ENCODE results near the gene STRADB. TPM values are rescaled to one million over a fixed set of nuclear protein-coding genes. Genes with fewer than 3 reads are reported as not detected.

The STRADB gene
- total RNA-seq, 1 donor from 2014 or later = 42.2 TPM

DNA sequence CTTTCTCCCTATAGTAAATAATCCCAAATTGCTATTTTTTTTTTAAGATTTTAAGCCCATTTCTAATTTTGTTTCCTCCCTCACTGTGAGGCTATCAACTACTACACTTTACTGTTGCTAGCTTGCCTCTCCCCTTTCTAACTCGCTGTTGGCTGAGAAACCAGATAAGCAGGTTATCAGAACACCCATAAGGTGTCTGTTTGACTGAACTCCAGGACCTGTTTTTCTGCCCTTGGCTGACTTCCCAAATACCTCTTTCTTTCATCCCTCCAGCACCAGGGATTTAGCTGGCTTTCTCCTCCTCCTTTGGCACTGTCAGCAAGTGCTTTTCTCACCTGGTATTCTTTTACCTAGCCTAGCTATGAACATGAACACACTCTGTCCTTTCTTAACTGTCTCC is 11.4 kb upstream of the STRADB start:
- H3K27me3 Mint-ChIP-seq (ENCODE audit: low read depth) = no peaks in the 10 kb centered on the region
- no peak overlapping the region for H3K27ac Mint-ChIP-seq (ENCODE audit: unreplicated experiment)
- H3K4me1 Mint-ChIP-seq = no peaks in the 10 kb centered on the region
- TF ChIP-seq, protein P1, sequence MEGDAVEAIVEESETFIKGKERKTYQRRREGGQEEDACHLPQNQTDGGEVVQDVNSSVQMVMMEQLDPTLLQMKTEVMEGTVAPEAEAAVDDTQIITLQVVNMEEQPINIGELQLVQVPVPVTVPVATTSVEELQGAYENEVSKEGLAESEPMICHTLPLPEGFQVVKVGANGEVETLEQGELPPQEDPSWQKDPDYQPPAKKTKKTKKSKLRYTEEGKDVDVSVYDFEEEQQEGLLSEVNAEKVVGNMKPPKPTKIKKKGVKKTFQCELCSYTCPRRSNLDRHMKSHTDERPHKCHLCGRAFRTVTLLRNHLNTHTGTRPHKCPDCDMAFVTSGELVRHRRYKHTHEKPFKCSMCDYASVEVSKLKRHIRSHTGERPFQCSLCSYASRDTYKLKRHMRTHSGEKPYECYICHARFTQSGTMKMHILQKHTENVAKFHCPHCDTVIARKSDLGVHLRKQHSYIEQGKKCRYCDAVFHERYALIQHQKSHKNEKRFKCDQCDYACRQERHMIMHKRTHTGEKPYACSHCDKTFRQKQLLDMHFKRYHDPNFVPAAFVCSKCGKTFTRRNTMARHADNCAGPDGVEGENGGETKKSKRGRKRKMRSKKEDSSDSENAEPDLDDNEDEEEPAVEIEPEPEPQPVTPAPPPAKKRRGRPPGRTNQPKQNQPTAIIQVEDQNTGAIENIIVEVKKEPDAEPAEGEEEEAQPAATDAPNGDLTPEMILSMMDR (conservative IDR thresholded peaks at IDR 0.05) = no peak
- H3K36me3 Mint-ChIP-seq (ENCODE audit: low read depth) = no peaks in the 10 kb centered on the region
- no peaks in the 10 kb centered on the region for H3K9me3 Mint-ChIP-seq
- H3K4me3 Mint-ChIP-seq = no peak overlapping the region
- no peak for DNase-seq (ENCODE audit: low read depth, low spot score)

DNA sequence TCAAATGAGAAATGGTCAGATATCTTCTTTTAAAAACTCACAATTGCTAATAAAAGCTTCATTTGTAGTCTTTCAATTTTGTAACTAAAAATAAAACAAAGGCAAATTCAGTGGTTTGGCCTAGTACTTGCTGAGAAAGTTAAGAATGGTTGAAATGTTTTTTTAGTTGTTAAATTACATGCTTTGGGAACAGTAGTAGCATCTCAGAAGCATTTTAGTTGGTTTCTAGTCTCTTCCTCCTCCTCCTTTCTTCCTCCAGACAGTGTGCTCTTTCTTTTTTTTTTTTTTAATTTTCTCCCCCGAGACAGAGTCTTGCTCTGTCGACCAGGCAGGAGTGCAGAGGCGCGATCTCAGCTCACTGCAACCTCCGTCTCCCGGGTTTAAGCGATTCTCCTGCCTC is 10.1 kb upstream of the STRADB start:
- Mint-ChIP-seq H3K27ac (ENCODE audit: unreplicated experiment) (no peak overlapping the region), H3K4me3 (no peak overlapping the region), H3K4me1 (no peaks in the 10 kb centered on the region), H3K9me3 (no peaks in the 10 kb centered on the region), H3K27me3 (ENCODE audit: low read depth) (no peaks in the 10 kb centered on the region), H3K36me3 (ENCODE audit: low read depth) (no peaks in the 10 kb centered on the region)
- DNase-seq (ENCODE audit: low read depth, low spot score) = no peak
- TF ChIP-seq, protein P1 (conservative IDR thresholded peaks at IDR 0.05) = no peak

GRCh38 chr2:201444746-201445465 is 6.6 kb upstream of the STRADB start:
- Mint-ChIP-seq H3K4me1 (peaks cover 3% of the 10 kb centered on the region), H3K9me3 (no peaks in the 10 kb centered on the region), H3K27me3 (ENCODE audit: low read depth) (no peaks in the 10 kb centered on the region), H3K36me3 (ENCODE audit: low read depth) (no peaks in the 10 kb centered on the region), H3K27ac (ENCODE audit: unreplicated experiment) (no peak overlapping the region), H3K4me3 (no peak overlapping the region)
- TF ChIP-seq, protein P1 (conservative IDR thresholded peaks at IDR 0.05) = no peak
- no peak for DNase-seq (ENCODE audit: low read depth, low spot score)

- no peaks in the 10 kb centered on the region for H3K27me3 Mint-ChIP-seq (ENCODE audit: low read depth)
- no peaks in the 10 kb centered on the region for H3K9me3 Mint-ChIP-seq
- H3K4me3 Mint-ChIP-seq = peak overlapping the region; percentile 15
- peaks cover 15% of the 10 kb centered on the region for H3K4me1 Mint-ChIP-seq
- TF ChIP-seq, protein P1 (conservative IDR thresholded peaks at IDR 0.05) = no peak
- DNase-seq (ENCODE audit: low read depth, low spot score) = no peak
- H3K27ac Mint-ChIP-seq (ENCODE audit: unreplicated experiment) = no peak overlapping the region
- no peaks in the 10 kb centered on the region for H3K36me3 Mint-ChIP-seq (ENCODE audit: low read depth)
Observed at GRCh38 chr2:201447086-201447485, 4.5 kb upstream of the STRADB start.

DNA sequence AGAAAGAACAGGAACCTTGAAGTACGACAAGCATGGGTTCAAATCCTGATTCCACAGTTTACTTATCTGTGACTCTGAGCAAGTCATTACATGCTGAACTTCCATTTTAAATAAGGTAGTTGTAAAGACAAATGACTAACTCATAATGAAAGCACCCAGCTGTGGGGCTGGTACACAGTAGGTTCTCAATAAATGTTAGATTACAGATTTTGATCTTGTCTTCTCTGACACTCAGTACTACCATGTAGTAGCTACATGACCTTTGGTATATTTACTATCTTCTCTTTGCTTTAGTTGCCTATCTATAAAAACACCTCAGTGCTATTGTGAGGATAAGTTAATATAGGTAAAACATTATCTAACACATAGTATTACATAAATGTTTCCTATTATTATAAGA is 3.5 kb upstream of the STRADB start:
- TF ChIP-seq, protein P1 (conservative IDR thresholded peaks at IDR 0.05) = no peak
- no peaks in the 10 kb centered on the region for H3K36me3 Mint-ChIP-seq (ENCODE audit: low read depth)
- H3K27ac Mint-ChIP-seq (ENCODE audit: unreplicated experiment) = no peak overlapping the region
- H3K27me3 Mint-ChIP-seq (ENCODE audit: low read depth) = no peaks in the 10 kb centered on the region
- H3K9me3 Mint-ChIP-seq = no peaks in the 10 kb centered on the region
- peaks cover 22% of the 10 kb centered on the region for H3K4me1 Mint-ChIP-seq
- peak overlapping the region; percentile 58 for H3K4me3 Mint-ChIP-seq
- no peak for DNase-seq (ENCODE audit: low read depth, low spot score)

All from neural crest cell (in vitro differentiated cells).